ENCODE data around the gene QSOX1.
A peak's percentile ranks its signal among the peaks of the same experiment; 100 is the strongest.

The QSOX1 gene

DNA sequence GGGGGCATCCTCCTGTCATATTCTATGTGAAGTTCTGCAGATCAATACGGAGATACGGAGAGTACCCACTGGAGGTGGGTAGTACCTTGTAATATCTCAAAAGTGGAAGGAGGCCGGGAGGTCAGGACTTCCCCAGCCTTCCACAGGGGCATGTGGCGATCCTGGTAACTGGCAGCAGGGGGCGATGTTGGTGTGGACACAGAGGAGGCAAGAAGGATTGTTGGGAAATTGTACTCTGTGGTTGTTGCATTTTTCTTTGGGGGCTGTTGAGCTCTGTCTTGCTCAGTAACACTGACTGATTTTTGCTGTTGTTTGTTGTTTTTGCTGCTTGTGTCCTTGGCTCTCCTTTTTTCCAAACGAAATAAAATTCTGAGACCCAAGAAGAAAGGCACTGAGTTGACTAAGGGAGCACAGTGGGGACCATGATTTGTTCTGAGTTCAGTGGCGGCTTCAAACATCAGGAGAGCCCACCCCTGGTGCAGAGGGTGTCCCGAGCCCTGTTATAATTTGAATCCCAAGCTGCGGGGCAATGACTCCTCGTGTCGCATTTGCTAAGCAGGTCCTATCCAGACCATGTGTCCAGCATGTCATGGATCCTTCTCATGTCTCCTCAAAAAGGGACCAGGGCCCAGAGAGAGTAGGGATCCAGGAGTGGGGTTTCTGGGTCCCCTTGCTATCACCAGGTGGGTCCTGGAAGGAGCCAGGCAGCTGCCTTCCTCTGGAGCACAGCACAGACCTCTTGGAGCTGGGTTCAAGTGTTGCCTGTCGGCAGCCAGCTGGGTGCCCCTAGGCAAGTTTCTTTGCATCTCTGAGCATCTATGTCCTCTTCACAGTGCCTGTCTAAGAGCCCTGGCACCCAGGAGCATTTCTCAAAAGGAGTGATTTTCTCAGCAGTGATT lies 98.2 kb downstream of the QSOX1 start:
- DNase-seq (ENCODE audit: low spot score): peak; percentile 63

Data from germinal center (tissue), 1 donor.